B cell (primary cell): ENCODE results near the gene IFNK. TPM values are rescaled to one million over a fixed set of nuclear protein-coding genes. Genes with fewer than 3 reads are reported as not detected.

ENCODE experiments used
- ATAC-seq: fragments of 200-7000 bp; cut with Tn5 transposase; one replicate; pipeline ENCODE4 v1.10.0; 2021; ENCODE audit warnings: low read depth, mild to moderate bottlenecking, moderate number of reproducible peaks, moderate library complexity
- CTCF ChIA-PET: fragments of 350-600 bp; sonication (Branson Sonifier 250); formaldehyde crosslinking; loops from one replicate; lab custom pipeline; 2021; ENCODE audit warnings: antibody characterized with exemption, inconsistent platforms; lab: Charles Lee
- POLR2A ChIA-PET: fragments of 350-600 bp; sonication (Branson Sonifier 250); formaldehyde crosslinking; loops from one replicate; lab custom pipeline; 2021; ENCODE audit warnings: antibody characterized with exemption; lab: Charles Lee
- DNase-seq: peaks from one replicate; pipeline ENCODE4 v3.0.0; 2013
- H2AFZ ChIP-seq: 2 replicates; pipeline ENCODE4 v1.6.1; 2012; ENCODE audit warnings: mild to moderate bottlenecking, low read depth, low read length; ENCODE audit not compliant: insufficient read depth, poor library complexity, severe bottlenecking
- H3K27ac ChIP-seq, 2 donors: 1 replicate in 1 of 2; 2 replicates in 1 of 2; pipeline ENCODE4 v1.5.1; 2012 to 2013; ENCODE audit warnings: low read length in 2 of 2, mild to moderate bottlenecking in 2 of 2, moderate library complexity in 1 of 2
- H3K27me3 ChIP-seq, 4 experiments: fragments of 200-600 bp in 1 of 4; sonication (generic) in 1 of 4; replicated peaks in 1 of 4; 1 replicate in 2 of 4; 2 replicates in 2 of 4; pipeline versions ENCODE4 v1.6.1 to v1.7.0; 2013 to 2016; ENCODE audit warnings: low read length in 3 of 4, mild to moderate bottlenecking in 2 of 4, mixed read lengths in 1 of 4, moderate library complexity in 1 of 4; ENCODE audit not compliant: insufficient read depth in 4 of 4, control insufficient read depth in 3 of 4; ENCODE audit errors: control extremely low read depth in 1 of 4
- H3K36me3 ChIP-seq, 2 experiments: replicated peaks in 1 of 2; 1 replicate in 1 of 2; 2 replicates in 1 of 2; pipeline versions ENCODE4 v1.6.1 to v1.7.1; 2013; ENCODE audit warnings: low read length in 1 of 2; ENCODE audit not compliant: insufficient read depth in 2 of 2, control insufficient read depth in 1 of 2; ENCODE audit errors: control extremely low read depth in 1 of 2, extremely low read depth in 1 of 2
- H3K4me1 ChIP-seq, 2 donors: fragments of 200-600 bp in 1 of 2; sonication (generic) in 1 of 2; 1 replicate in 1 of 2; 2 replicates in 1 of 2; pipeline versions ENCODE4 v1.5.1 to v1.6.1; 2013 to 2017; ENCODE audit warnings: low read length in 2 of 2; ENCODE audit not compliant: control insufficient read depth in 2 of 2, insufficient read depth in 2 of 2
- H3K4me2 ChIP-seq: replicated peaks from 2 replicates; pipeline ENCODE3; 2012; ENCODE audit warnings: mild to moderate bottlenecking, low read depth, low read length; ENCODE audit not compliant: poor library complexity, severe bottlenecking
- H3K4me3 ChIP-seq, 5 experiments: fragments of 200-600 bp in 1 of 5; sonication (generic) in 1 of 5; 1 replicate in 3 of 5; 2 replicates in 2 of 5; pipeline versions ENCODE4 v1.5.1 to v1.7.0; 2011 to 2016; ENCODE audit warnings: low read length in 4 of 5, mild to moderate bottlenecking in 4 of 5, low read depth in 2 of 5, control low read depth in 1 of 5, moderate library complexity in 1 of 5; ENCODE audit not compliant: insufficient read depth in 1 of 5; ENCODE audit errors: control extremely low read depth in 1 of 5, extremely low read depth in 1 of 5
- H3K79me2 ChIP-seq: fragments of 200-600 bp; sonication (generic); one replicate; pipeline ENCODE4 v1.6.0; 2016; ENCODE audit warnings: low read length; ENCODE audit not compliant: control insufficient read depth, insufficient read depth
- H3K9ac ChIP-seq: fragments of 200-600 bp; sonication (generic); 2 replicates; pipeline ENCODE4 v1.6.1; 2017; ENCODE audit warnings: mild to moderate bottlenecking, low read length, moderate library complexity
- H3K9me3 ChIP-seq, 3 donors: one replicate each; pipeline versions ENCODE4 v1.6.1 to v1.7.1; 2013; ENCODE audit warnings: low read length in 2 of 3; ENCODE audit not compliant: control insufficient read depth in 2 of 3, insufficient read depth in 1 of 3; ENCODE audit errors: control extremely low read depth in 1 of 3
- H4K20me1 ChIP-seq: 2 replicates; pipeline ENCODE4 v1.6.0; 2012; ENCODE audit warnings: mild to moderate bottlenecking, low read length; ENCODE audit not compliant: insufficient read depth, control insufficient read depth, poor library complexity, severe bottlenecking
- H3K27ac Mint-ChIP-seq: one replicate; pipeline ENCODE4 v1.8.0; 2021; ENCODE audit warnings: mixed read lengths
- H3K27me3 Mint-ChIP-seq: one replicate; pipeline ENCODE4 v1.8.0; 2021; ENCODE audit warnings: mixed read lengths
- H3K4me1 Mint-ChIP-seq: one replicate; pipeline ENCODE4 v1.8.0; 2021; ENCODE audit warnings: mixed read lengths
- H3K4me3 Mint-ChIP-seq: one replicate; pipeline ENCODE4 v1.8.0; 2021; ENCODE audit warnings: mixed read lengths
- H3K9me3 Mint-ChIP-seq: one replicate; pipeline ENCODE4 v1.8.0; 2022; ENCODE audit warnings: mixed read lengths; ENCODE audit not compliant: insufficient read depth
- EZH2 ChIP-seq: IDR thresholded peaks from 2 replicates; pipeline ENCODE4 v1.6.1; 2012; ENCODE audit warnings: borderline replicate concordance, low read depth, mild to moderate bottlenecking, moderate library complexity, low read length; ENCODE audit not compliant: insufficient read depth, poor library complexity, severe bottlenecking
- WGBS: methylation state at CpG from one replicate; pipeline ENCODE4 v1.1.5; 2013; ENCODE audit warnings: missing lambda C conversion rate; ENCODE audit not compliant: insufficient coverage; 5-methylcytosine and 5-hydroxymethylcytosine counted together
- intact Hi-C: fragments of 100-400 bp; cut with micrococcal nuclease; formaldehyde crosslinking; loops from one replicate; pipeline ENCODE4 v1.10.0; 2022
- polyA plus RNA-seq: library from polyadenylated mRNA; depleted of rRNA; stranded (reverse); fragments of >200 nt; gene quantifications from 2 replicates; pipeline ENCODE4 v1.2.3, GENCODE V29; 2012
- total RNA-seq, 2 donors: library from RNA; stranded (reverse); fragments of 120-200 nt in 1 of 2; gene quantifications; 1 replicate in 1 of 2; 2 replicates in 1 of 2; pipeline versions ENCODE4 v1.2.3 to v1.2.4, GENCODE V29; 2013 to 2022
- TF ChIP-seq, protein P1 (sequence below): fragments of 200-600 bp; IDR thresholded peaks from one replicate; pipeline ENCODE4 v1.8.0; 2022; ENCODE audit warnings: antibody characterized with exemption, mild to moderate bottlenecking

The IFNK gene
- total and polyA plus RNA-seq, 2 donors (not counting 1 experiment from before 2014, with no cell fraction given) = not detected

DNA sequence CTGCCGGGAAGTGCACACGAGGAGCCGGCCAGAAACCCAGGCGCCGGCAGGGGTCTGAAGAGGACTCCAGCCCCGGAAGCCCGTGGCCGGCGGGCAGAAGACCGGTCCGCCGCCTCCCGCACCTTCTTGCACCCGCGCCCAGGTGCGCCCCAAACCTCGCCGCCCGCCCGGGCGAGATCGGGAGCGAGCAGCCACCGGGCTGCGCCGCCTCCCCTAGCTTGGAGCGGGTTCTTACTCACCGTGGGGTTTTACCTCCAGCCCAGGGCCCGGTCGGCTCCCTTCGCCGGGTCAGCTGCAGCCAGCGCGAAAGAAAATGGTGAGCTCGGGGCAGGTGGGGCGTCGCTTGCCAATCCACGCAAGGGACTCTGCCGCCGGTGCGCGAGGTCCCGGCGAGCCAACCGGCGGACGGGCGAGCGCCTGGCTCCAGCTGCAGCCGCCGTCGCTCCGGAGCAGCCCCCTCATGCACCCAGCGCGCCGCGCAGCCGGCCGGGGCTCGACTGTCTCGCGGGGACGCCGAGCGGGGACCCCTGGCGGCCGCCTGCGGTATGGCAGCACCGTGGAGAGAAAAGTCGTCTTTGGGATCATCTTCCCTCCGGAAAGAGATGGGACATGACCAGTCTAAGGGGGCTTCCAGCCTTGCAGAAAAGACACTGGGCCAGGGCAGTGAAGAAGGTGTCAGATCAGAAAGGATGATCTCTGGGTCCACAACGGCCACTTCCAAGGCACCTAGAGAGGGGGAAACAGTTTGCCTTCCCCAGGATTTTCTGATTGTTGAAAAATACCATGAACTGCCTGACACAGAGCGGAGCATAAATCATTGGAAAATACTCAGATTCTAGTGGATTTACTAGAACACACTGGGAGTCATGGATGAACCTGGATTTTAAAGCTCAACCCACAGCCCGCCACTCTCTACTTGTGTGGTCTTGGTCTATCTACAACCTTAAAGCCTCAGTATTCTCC lies 5.5 kb downstream of the IFNK start, which contains the start of gene MOB3B:
Gene MOB3B (minus strand): TSS at position 499 of the 963 bp plus-strand sequence. CDS start 74,264 bp downstream, outside the sequence.
- Histone ChIP-seq H3K9ac (peak within 1 kb of the TSS; percentile 94), H3K36me3 (no peaks in the 10 kb centered on the region), H3K9me3 (no peaks in the 10 kb centered on the region), H3K79me2 (peaks cover 44% of the 10 kb centered on the region), H3K4me3 (peak within 1 kb of the TSS; percentile 71 to 93 (median 82)), H4K20me1 (no peaks in the 10 kb centered on the region), H3K4me2 (peak within 1 kb of the TSS; percentile 85), H3K27me3 (no peaks in the 10 kb centered on the region), H2AFZ (peak within 1 kb of the TSS; percentile 83), H3K27ac (peak within 1 kb of the TSS; percentile 88 to 97), H3K4me1 (peaks cover 28 to 30% of the 10 kb centered on the region in 2 donors)
- Mint-ChIP-seq H3K4me3 (peak within 1 kb of the TSS; percentile 100), H3K4me1 (peaks cover 49% of the 10 kb centered on the region), H3K27ac (peak within 1 kb of the TSS; percentile 99), H3K27me3 (no peaks in the 10 kb centered on the region), H3K9me3 (no peaks in the 10 kb centered on the region)
- ChIA-PET POLR2A (interaction anchor here (1.0 to 2.1 kb wide), 2 partner anchors 50 to 196 kb away, joined by 3 to 12 read pairs; no protein-coding TSS in a partner anchor), CTCF (interaction anchor here (0.6 to 17.3 kb wide), 50 partner anchors 9 to 206 kb away, joined by 3 to 395 read pairs (median 6); no protein-coding TSS in a partner anchor)
- DNase-seq (peak; percentile 89), ATAC-seq (peak; percentile 83)
- TF ChIP-seq, protein P1, sequence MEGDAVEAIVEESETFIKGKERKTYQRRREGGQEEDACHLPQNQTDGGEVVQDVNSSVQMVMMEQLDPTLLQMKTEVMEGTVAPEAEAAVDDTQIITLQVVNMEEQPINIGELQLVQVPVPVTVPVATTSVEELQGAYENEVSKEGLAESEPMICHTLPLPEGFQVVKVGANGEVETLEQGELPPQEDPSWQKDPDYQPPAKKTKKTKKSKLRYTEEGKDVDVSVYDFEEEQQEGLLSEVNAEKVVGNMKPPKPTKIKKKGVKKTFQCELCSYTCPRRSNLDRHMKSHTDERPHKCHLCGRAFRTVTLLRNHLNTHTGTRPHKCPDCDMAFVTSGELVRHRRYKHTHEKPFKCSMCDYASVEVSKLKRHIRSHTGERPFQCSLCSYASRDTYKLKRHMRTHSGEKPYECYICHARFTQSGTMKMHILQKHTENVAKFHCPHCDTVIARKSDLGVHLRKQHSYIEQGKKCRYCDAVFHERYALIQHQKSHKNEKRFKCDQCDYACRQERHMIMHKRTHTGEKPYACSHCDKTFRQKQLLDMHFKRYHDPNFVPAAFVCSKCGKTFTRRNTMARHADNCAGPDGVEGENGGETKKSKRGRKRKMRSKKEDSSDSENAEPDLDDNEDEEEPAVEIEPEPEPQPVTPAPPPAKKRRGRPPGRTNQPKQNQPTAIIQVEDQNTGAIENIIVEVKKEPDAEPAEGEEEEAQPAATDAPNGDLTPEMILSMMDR = peak; percentile 97
- no peak for TF ChIP-seq EZH2
- 2% methylated on average over 73 of the region's 74 CpGs for WGBS
- intact Hi-C loops = loop anchor here (1.0 to 5.0 kb wide), 8 partner anchors 19 to 196 kb away; partner anchors contain the start of gene C9orf72
